Fibroblast of lung (primary cell): ENCODE measurements around the gene PALLD. TPM values are rescaled to one million over a fixed set of nuclear protein-coding genes. Genes with fewer than 3 reads are reported as not detected.

Source experiments
- DNase-seq, 2 donors: peaks; one replicate each; pipeline versions ENCODE4 v3.0.0 to v3.0.0-alpha.2; 2010; ENCODE audit warnings: low read depth in 2 of 2
- H2AFZ ChIP-seq: 2 replicates; pipeline ENCODE4 v1.5.1; 2012; ENCODE audit warnings: low read length, control low read depth, inconsistent platforms
- H3K27ac ChIP-seq: 2 replicates; pipeline ENCODE4 v1.5.1; 2011; ENCODE audit warnings: low read length, control low read depth; ENCODE audit not compliant: insufficient read depth
- H3K27me3 ChIP-seq: 2 replicates; pipeline ENCODE4 v1.5.1; 2011; ENCODE audit warnings: mild to moderate bottlenecking, low read length; ENCODE audit not compliant: control insufficient read depth, insufficient read depth
- H3K36me3 ChIP-seq: 2 replicates; pipeline ENCODE4 v1.5.1; 2011; ENCODE audit warnings: low read length; ENCODE audit not compliant: control insufficient read depth, insufficient read depth
- H3K4me1 ChIP-seq: 2 replicates; pipeline ENCODE4 v1.5.1; 2011; ENCODE audit warnings: low read length; ENCODE audit not compliant: control insufficient read depth, insufficient read depth; ENCODE audit errors: extremely low read depth
- H3K4me2 ChIP-seq: 2 replicates; pipeline ENCODE4 v1.5.1; 2011; ENCODE audit warnings: low read length, control low read depth; ENCODE audit not compliant: insufficient read depth; ENCODE audit errors: extremely low read depth
- H3K4me3 ChIP-seq, 4 experiments: fragments of 200-600 bp in 1 of 4; sonication (generic) in 1 of 4; replicated peaks in 1 of 4; 2 replicates each; pipeline ENCODE4 v1.5.1; 2011 to 2016; ENCODE audit warnings: low read length in 4 of 4, low read depth in 3 of 4, mild to moderate bottlenecking in 3 of 4, control low read depth in 2 of 4, inconsistent platforms in 1 of 4, mixed read lengths in 1 of 4; ENCODE audit not compliant: insufficient read depth in 1 of 4; ENCODE audit errors: control extremely low read depth in 1 of 4
- H3K79me2 ChIP-seq: 2 replicates; pipeline ENCODE4 v1.5.1; 2012; ENCODE audit warnings: mild to moderate bottlenecking, low read length, inconsistent platforms; ENCODE audit not compliant: control insufficient read depth, insufficient read depth
- H3K9ac ChIP-seq: 2 replicates; pipeline ENCODE4 v1.5.1; 2011; ENCODE audit warnings: mild to moderate bottlenecking, low read length, control low read depth; ENCODE audit not compliant: insufficient read depth
- H3K9me3 ChIP-seq: 2 replicates; pipeline ENCODE4 v1.5.1; 2012; ENCODE audit warnings: low read depth, low read length; ENCODE audit not compliant: control insufficient read depth, insufficient read depth
- H4K20me1 ChIP-seq: 2 replicates; pipeline ENCODE4 v1.5.1; 2011; ENCODE audit warnings: low read length; ENCODE audit not compliant: control insufficient read depth, insufficient read depth; ENCODE audit errors: extremely low read depth
- CTCF ChIP-seq, 2 donors: IDR thresholded peaks in 1 of 2; conservative IDR thresholded peaks in 1 of 2; 1 replicate in 1 of 2; 2 replicates in 1 of 2; pipeline ENCODE4 v1.5.1; 2011 to 2012; ENCODE audit warnings: low read length in 2 of 2, control low read depth in 1 of 2, inconsistent platforms in 1 of 2, low read depth in 1 of 2, mild to moderate bottlenecking in 1 of 2
- EZH2 ChIP-seq: IDR thresholded peaks from 2 replicates; pipeline ENCODE4 v1.5.1; 2012; ENCODE audit warnings: low read length, control low read depth, mild to moderate bottlenecking; ENCODE audit errors: missing control alignments
- polyA plus RNA-seq, 2 donors: library from polyadenylated mRNA; depleted of rRNA in 1 of 2; stranded (reverse) in 1 of 2; unstranded in 1 of 2; fragments of >200 nt; gene quantifications; 2 replicates each; pipeline ENCODE4 v1.2.1, GENCODE V29; 2011 to 2012; ENCODE audit warnings: missing spikeins in 1 of 2
- total RNA-seq: library from RNA; depleted of rRNA; stranded (reverse); fragments of >200 nt; gene quantifications from 2 replicates; pipeline ENCODE4 v1.2.1, GENCODE V29; 2014

PALLD gene
- total and polyA plus RNA-seq, 2 donors (not counting 1 experiment from before 2014, with no cell fraction given), result 200 to 205 TPM

- H3K27me3 ChIP-seq, result no peaks in the 10 kb centered on the region
- no peak overlapping the region for H3K27ac ChIP-seq
- no peaks in the 10 kb centered on the region for H4K20me1 ChIP-seq
- no peaks in the 10 kb centered on the region for H3K9me3 ChIP-seq
- H3K4me1 ChIP-seq, result peaks cover 13% of the 10 kb centered on the region
- H3K36me3 ChIP-seq, result no peaks in the 10 kb centered on the region
- no peak overlapping the region for H3K4me3 ChIP-seq
- no peak overlapping the region for H3K4me2 ChIP-seq
- DNase-seq, result no peak
- H3K9ac ChIP-seq, result no peak overlapping the region
- TF ChIP-seq EZH2, result no peak
- TF ChIP-seq CTCF (conservative IDR thresholded peaks at IDR 0.05 in 1 of 2, IDR thresholded peaks at IDR 0.05 in 1 of 2; ENCODE audit: low read depth in 1 of 2, low read length in 2 of 2), result no peak
- H3K79me2 ChIP-seq, result no peaks in the 10 kb centered on the region
- H2AFZ ChIP-seq, result no peak overlapping the region
Measured at GRCh38 chr4:168527560-168527959, 30.7 kb downstream of the PALLD start.

DNA sequence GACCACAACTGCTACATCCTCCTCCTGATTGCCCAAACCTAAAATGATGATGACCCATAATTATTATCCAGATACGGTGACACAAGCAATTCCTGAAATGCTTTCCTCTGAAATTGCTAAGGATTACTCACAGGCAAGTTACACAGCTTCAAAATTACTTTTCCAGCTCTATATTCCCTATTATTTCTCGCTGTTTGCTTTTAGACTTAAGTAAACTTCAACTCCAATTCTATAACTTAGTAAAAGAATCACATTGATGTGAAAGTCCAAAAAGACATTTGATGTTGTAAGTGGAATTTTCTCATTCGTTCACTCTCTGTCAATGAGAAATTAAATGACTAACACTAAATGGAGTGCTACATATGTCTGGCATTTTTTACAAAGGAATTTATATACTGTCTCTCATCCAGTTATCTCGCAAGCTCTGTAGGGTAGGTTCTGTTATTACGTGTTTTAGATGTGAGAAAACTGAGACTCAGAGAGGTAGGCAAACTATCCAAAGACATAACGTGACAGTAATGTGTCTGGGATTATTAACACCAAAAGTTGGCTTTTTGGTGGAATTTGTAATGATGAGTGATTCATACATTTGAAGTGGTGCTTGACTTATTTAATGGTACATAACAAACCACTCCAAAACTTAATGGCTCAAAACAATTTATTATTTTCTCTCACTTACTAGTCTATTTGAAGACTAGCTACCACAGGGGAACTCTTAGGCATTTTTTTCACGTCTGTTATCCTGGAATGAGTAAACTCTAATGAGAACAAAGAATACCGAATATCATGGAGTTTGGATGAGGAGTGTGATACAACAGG lies 31.5 kb downstream of the PALLD start:
- no peaks in the 10 kb centered on the region for H4K20me1 ChIP-seq
- H3K9me3 ChIP-seq, result no peaks in the 10 kb centered on the region
- H3K27ac ChIP-seq, result no peak overlapping the region
- H3K36me3 ChIP-seq, result no peaks in the 10 kb centered on the region
- H3K4me2 ChIP-seq, result no peak overlapping the region
- no peaks in the 10 kb centered on the region for H3K79me2 ChIP-seq
- H2AFZ ChIP-seq, result no peak overlapping the region
- H3K27me3 ChIP-seq, result no peaks in the 10 kb centered on the region
- H3K9ac ChIP-seq, result no peak overlapping the region
- DNase-seq, result peak in 1 of 2 donors; percentile 81
- no peak for TF ChIP-seq CTCF (conservative IDR thresholded peaks at IDR 0.05 in 1 of 2, IDR thresholded peaks at IDR 0.05 in 1 of 2; ENCODE audit: low read depth in 1 of 2, low read length in 2 of 2)
- TF ChIP-seq EZH2, result no peak
- H3K4me3 ChIP-seq, result no peak overlapping the region
- peaks cover 10% of the 10 kb centered on the region for H3K4me1 ChIP-seq

GRCh38 chr4:168529257-168529656 lies 32.4 kb downstream of the PALLD start:
- Histone ChIP-seq H3K4me3 (no peak overlapping the region), H4K20me1 (no peaks in the 10 kb centered on the region), H3K4me2 (no peak overlapping the region), H2AFZ (no peak overlapping the region), H3K9me3 (no peaks in the 10 kb centered on the region), H3K36me3 (no peaks in the 10 kb centered on the region), H3K9ac (no peak overlapping the region), H3K27me3 (no peaks in the 10 kb centered on the region), H3K79me2 (no peaks in the 10 kb centered on the region), H3K27ac (no peak overlapping the region), H3K4me1 (peaks cover 10% of the 10 kb centered on the region)
- no peak for DNase-seq
- no peak for TF ChIP-seq EZH2
- no peak for TF ChIP-seq CTCF (conservative IDR thresholded peaks at IDR 0.05 in 1 of 2, IDR thresholded peaks at IDR 0.05 in 1 of 2; ENCODE audit: low read depth in 1 of 2, low read length in 2 of 2)
